HepG2 (cell line): ENCODE results near the gene TMEM217. TPM values are rescaled to one million over a fixed set of nuclear protein-coding genes. Genes with fewer than 3 reads are reported as not detected.

Source experiments
- ATAC-seq: fragments of 200-7000 bp; cut with Tn5 transposase; 3 replicates; pipeline ENCODE4 v1.9.1; 2020; ENCODE audit warnings: mild to moderate bottlenecking, moderate library complexity
- BruUV-seq: library from RNA; stranded (reverse); fragments of 400-500 nt; replicated peaks from 2 replicates; lab custom pipeline; 2021; lab: Mats Ljungman, UMichigan
- CTCF ChIA-PET: fragments of 300-600 bp; formaldehyde crosslinking; extraction: SDS; loops from one replicate; lab custom pipeline; 2021; ENCODE audit warnings: low total read pairs, inconsistent platforms, low intra/inter-chr PET ratio; lab: Yijun Ruan, JAX
- POLR2A ChIA-PET: fragments of 350-600 bp; sonication (Branson Sonifier 250); formaldehyde crosslinking; loops from one replicate; lab custom pipeline; 2020; ENCODE audit warnings: antibody characterized with exemption, inconsistent platforms; lab: Yijun Ruan, JAX
- DNase-seq: peaks from one replicate; pipeline ENCODE4 v3.0.0-alpha.2; 2015; ENCODE audit warnings: low spot score
- FAIRE-seq: peaks from 3 replicates; lab custom pipeline; 2011; peaks lifted over from hg19 to GRCh38; lab: Jason Lieb, UNC
- H2AFZ ChIP-seq: one replicate; pipeline ENCODE4 v1.6.1; 2011; ENCODE audit warnings: low read length, inconsistent platforms
- H3K27ac ChIP-seq: fragments of 300-600 bp; 3 replicates; pipeline ENCODE4 v1.8.0; 2011; ENCODE audit warnings: mixed run types, mild to moderate bottlenecking, mixed read lengths, low read length, inconsistent platforms; ENCODE audit not compliant: insufficient read depth; ENCODE audit errors: extremely low read length
- H3K27me3 ChIP-seq, 2 experiments: fragments of 200-600 bp in 1 of 2; 2 replicates in 1 of 2; 3 replicates in 1 of 2; pipeline versions ENCODE4 v1.6.0 to v1.8.0; 2011; ENCODE audit warnings: low read length in 2 of 2, mild to moderate bottlenecking in 2 of 2, moderate library complexity in 2 of 2, inconsistent platforms in 1 of 2; ENCODE audit not compliant: insufficient read depth in 2 of 2, control insufficient read depth in 1 of 2
- H3K36me3 ChIP-seq, 2 experiments: fragments of 200-600 bp in 1 of 2; replicated peaks in 1 of 2; 2 replicates in 1 of 2; 3 replicates in 1 of 2; pipeline versions ENCODE4 v1.5.1 to v1.8.0; 2011; ENCODE audit warnings: low read length in 2 of 2, inconsistent platforms in 1 of 2; ENCODE audit not compliant: insufficient read depth in 2 of 2, control insufficient read depth in 1 of 2
- H3K4me1 ChIP-seq: 2 replicates; pipeline ENCODE4 v1.5.1; 2012; ENCODE audit warnings: low read length, inconsistent platforms; ENCODE audit not compliant: insufficient read depth
- H3K4me2 ChIP-seq: 2 replicates; pipeline ENCODE4 v1.6.0; 2011; ENCODE audit warnings: low read depth, low read length, inconsistent platforms
- H3K4me3 ChIP-seq, 3 experiments: fragments of 200-600 bp in 1 of 3; sonication (generic), shearing (Covaris generic) in 1 of 3; replicated peaks in 1 of 3; 2 replicates each; pipeline ENCODE4 v1.5.1; 2011 to 2016; ENCODE audit warnings: low read length in 3 of 3, inconsistent platforms in 2 of 3, low read depth in 2 of 3, mild to moderate bottlenecking in 2 of 3, control low read depth in 1 of 3, mixed read lengths in 1 of 3; ENCODE audit not compliant: insufficient read depth in 1 of 3
- H3K79me2 ChIP-seq: one replicate; pipeline ENCODE4 v1.6.1; 2011; ENCODE audit warnings: low read length, inconsistent platforms; ENCODE audit not compliant: insufficient read depth
- H3K9ac ChIP-seq: 2 replicates; pipeline ENCODE4 v1.6.0; 2011; ENCODE audit warnings: mild to moderate bottlenecking, low read depth, low read length, inconsistent platforms; ENCODE audit not compliant: insufficient read depth
- H3K9me3 ChIP-seq: 2 replicates; pipeline ENCODE4 v1.5.1; 2012; ENCODE audit warnings: mild to moderate bottlenecking, low read length
- H4K20me1 ChIP-seq: 2 replicates; pipeline ENCODE4 v1.6.0; 2011; ENCODE audit warnings: inconsistent platforms, mild to moderate bottlenecking, low read length, moderate library complexity; ENCODE audit not compliant: insufficient read depth
- CCDC6 ChIP-seq: sonication (generic); formaldehyde crosslinking; IDR thresholded peaks from 2 replicates; pipeline ENCODE4 v1.8.1; 2022; ENCODE audit warnings: mild to moderate bottlenecking, missing genetic modification reagents, moderate library complexity
- DNMT1 ChIP-seq: sonication (generic); formaldehyde crosslinking; IDR thresholded peaks from 2 replicates; pipeline ENCODE4 v1.5.1; 2020; ENCODE audit warnings: mild to moderate bottlenecking, missing genetic modification reagents
- JUN ChIP-seq: sonication (generic); formaldehyde crosslinking; IDR thresholded peaks from 2 replicates; pipeline ENCODE4 v1.4.0; 2020; ENCODE audit warnings: mild to moderate bottlenecking, missing genetic modification reagents
- KDM1A ChIP-seq: IDR thresholded peaks from 2 replicates; pipeline ENCODE4 v1.6.1; 2016; ENCODE audit warnings: missing compliant biosample characterization
- KDM5B ChIP-seq: sonication (generic); formaldehyde crosslinking; IDR thresholded peaks from 2 replicates; pipeline ENCODE4 v1.4.0; 2020; ENCODE audit warnings: missing genetic modification reagents, mild to moderate bottlenecking, borderline replicate concordance
- MYC ChIP-seq: sonication (generic); formaldehyde crosslinking; IDR thresholded peaks from 2 replicates; pipeline ENCODE4 v1.9.0; 2021; ENCODE audit warnings: missing genetic modification reagents, borderline replicate concordance
- PCBP1 ChIP-seq: fragments of 200-400 bp; formaldehyde crosslinking; IDR thresholded peaks from 2 replicates; pipeline ENCODE4 v1.6.1; 2017; ENCODE audit warnings: mild to moderate bottlenecking, low read depth, low read length, borderline replicate concordance
- PITX1 ChIP-seq: sonication (generic); formaldehyde crosslinking; IDR thresholded peaks from 2 replicates; pipeline ENCODE4 v1.5.1; 2020; ENCODE audit warnings: mild to moderate bottlenecking, missing genetic modification reagents
- POLR2A ChIP-seq, 2 experiments: IDR thresholded peaks; 2 replicates each; pipeline ENCODE4 v1.6.1; 2011; ENCODE audit warnings: low read depth in 2 of 2, low read length in 2 of 2, mild to moderate bottlenecking in 1 of 2, moderate library complexity in 1 of 2; ENCODE audit not compliant: insufficient read depth in 1 of 2
- PRMT3 ChIP-seq: sonication (generic); formaldehyde crosslinking; IDR thresholded peaks from 2 replicates; pipeline ENCODE4 v1.8.1; 2022; ENCODE audit warnings: low read depth, mild to moderate bottlenecking, moderate library complexity, missing genetic modification reagents, borderline replicate concordance
- RFX1 ChIP-seq: fragments of 450-650 bp; IDR thresholded peaks from 2 replicates; pipeline ENCODE4 v1.6.1; 2017
- SYNCRIP ChIP-seq: fragments of 200-400 bp; formaldehyde crosslinking; IDR thresholded peaks from 2 replicates; pipeline ENCODE4 v1.6.1; 2018; ENCODE audit warnings: mild to moderate bottlenecking, low read depth, low read length; ENCODE audit not compliant: insufficient read depth
- ZNF138 ChIP-seq: sonication (generic); formaldehyde crosslinking; IDR thresholded peaks from 2 replicates; pipeline ENCODE4 v1.5.0; 2020; ENCODE audit warnings: mild to moderate bottlenecking, low read depth, missing genetic modification reagents
- ZNF333 ChIP-seq: sonication (generic); formaldehyde crosslinking; IDR thresholded peaks from 2 replicates; pipeline ENCODE4 v1.4.0; 2020; ENCODE audit warnings: mild to moderate bottlenecking, missing genetic modification reagents, borderline replicate concordance
- WGBS: methylation state at CpG from one replicate; pipeline ENCODE4 v1.1.6; 2017; ENCODE audit warnings: low lambda C conversion rate; 5-methylcytosine and 5-hydroxymethylcytosine counted together
- in situ Hi-C: cut with HindIII; loops from 2 replicates; pipeline ENCODE4 v1.10.0; 2017; ENCODE audit warnings: low pct_unique_long_range_greater_than_20kb; ENCODE audit not compliant: extremely low pct_ligation_motif_present
- intact Hi-C: fragments of 100-400 bp; cut with micrococcal nuclease; formaldehyde crosslinking; loops from one replicate; pipeline ENCODE4 v1.10.0; 2022; ENCODE audit not compliant: unreplicated experiment
- polyA plus RNA-seq, 8 experiments: library from polyadenylated mRNA; depleted of rRNA in 3 of 8; stranded (reverse) in 7 of 8; unstranded in 1 of 8; fragments of >200 nt; fragmentation: Illumina TruSeq in 4 of 8; extraction: Trizol in 4 of 8; gene quantifications; 2 replicates each; pipeline versions ENCODE4 v1.2.1 to v1.2.3, GENCODE V29; 2011 to 2016; ENCODE audit warnings: low read depth in 4 of 8, missing spikeins in 1 of 8, mixed read lengths in 1 of 8; ENCODE audit not compliant: insufficient read depth in 1 of 8
- total RNA-seq, 5 experiments: library from RNA; depleted of rRNA; stranded (reverse); fragments of >200 nt; fragmentation: Illumina TruSeq; extraction: Trizol; gene quantifications; 2 replicates each; pipeline ENCODE4 v1.2.3, GENCODE V29; 2016; ENCODE audit warnings: low read depth in 1 of 5
- TF ChIP-seq, protein P1 (sequence below): fragments of 450-650 bp; IDR thresholded peaks from 2 replicates; pipeline ENCODE4 v1.6.1; 2017; ENCODE audit warnings: mild to moderate bottlenecking
- TF ChIP-seq, protein P2 (sequence below): IDR thresholded peaks from 2 replicates; pipeline ENCODE4 v1.6.1; 2016; ENCODE audit warnings: low read depth, missing genetic modification reagents, missing compliant biosample characterization
- TF ChIP-seq, protein P3 (sequence below): sonication (generic); formaldehyde crosslinking; IDR thresholded peaks from 2 replicates; pipeline ENCODE4 v1.5.0; 2020; ENCODE audit warnings: missing genetic modification reagents

Gene TMEM217
- total and polyA plus RNA-seq, 2 of the 13 experiments (the other 11 are each of a cell fraction or from before 2014, with no cell fraction given) = 2.3 to 3.4 TPM

DNA sequence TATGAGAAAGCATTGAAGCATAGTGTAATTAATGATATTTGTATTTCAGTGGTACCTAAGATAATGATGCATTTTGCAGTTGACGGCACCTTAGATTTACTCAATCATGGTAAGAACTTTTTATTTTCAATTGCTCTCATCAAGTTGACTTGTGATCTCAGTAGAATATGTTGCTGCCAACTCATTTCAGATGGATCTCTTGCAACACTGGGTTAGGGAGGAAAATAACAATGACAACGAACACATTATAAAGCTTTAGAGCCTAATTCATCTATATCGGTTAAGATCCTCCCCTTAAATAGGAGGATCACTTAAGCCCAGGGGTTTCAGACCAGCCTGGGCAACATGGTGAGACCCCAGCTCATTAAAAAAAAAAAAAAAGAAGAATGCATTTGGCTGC, 18.4 kb downstream of the TMEM217 start (continued):
- TF ChIP-seq DNMT1 (CRISPR knock-in tag) (no peak), KDM5B (CRISPR knock-in tag) (no peak), SYNCRIP (no peak), ZNF138 (no peak), CCDC6 (no peak), MYC (CRISPR knock-in tag) (no peak)
- TF ChIP-seq, all 625 proteins: peak for 0

DNA sequence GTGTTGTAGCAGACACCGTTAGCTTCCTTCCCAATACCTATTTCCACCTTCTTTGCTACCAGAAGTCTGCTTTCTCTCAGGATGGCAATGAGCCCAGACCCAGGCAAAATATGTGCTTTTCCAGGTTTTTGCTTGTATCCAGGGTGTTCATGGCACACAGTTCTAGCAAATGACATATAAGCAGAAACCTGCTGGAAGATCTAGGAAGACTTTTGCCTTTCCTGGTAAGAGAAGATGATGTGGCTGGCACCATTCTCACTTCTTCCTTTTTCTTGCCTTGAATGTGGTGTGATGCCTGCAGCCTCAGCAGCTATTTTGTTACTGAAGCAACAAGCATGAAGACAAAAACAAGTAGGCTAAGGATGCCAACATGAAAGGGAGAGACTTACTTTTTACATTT, 19.6 kb downstream of the TMEM217 start:
- H2AFZ ChIP-seq = no peak overlapping the region
- no peak overlapping the region for H3K9ac ChIP-seq
- no peak for DNase-seq
- no peaks in the 10 kb centered on the region for H3K36me3 ChIP-seq
- no peaks in the 10 kb centered on the region for H4K20me1 ChIP-seq
- H3K4me1 ChIP-seq = peaks cover 29% of the 10 kb centered on the region
- intact Hi-C loops (no loop called here), in situ Hi-C loops (no loop called here)
- no peaks in the 10 kb centered on the region for H3K27me3 ChIP-seq
- WGBS = 69% methylated on average over 1 of the region's 1 CpG
- no peak overlapping the region for H3K27ac ChIP-seq
- H3K4me3 ChIP-seq = no peak overlapping the region
- H3K4me2 ChIP-seq = no peak overlapping the region
- POLR2A ChIA-PET = interaction anchor here (1.3 kb wide), 1 partner anchor 16 kb away, joined by 3 read pairs; no protein-coding TSS in a partner anchor
- no TSS peak for BruUV-seq
- no peak for FAIRE-seq
- H3K9me3 ChIP-seq = no peaks in the 10 kb centered on the region
- ATAC-seq = no peak
- CTCF ChIA-PET = no interaction called here
- H3K79me2 ChIP-seq = no peaks in the 10 kb centered on the region
- TF ChIP-seq, protein P1, sequence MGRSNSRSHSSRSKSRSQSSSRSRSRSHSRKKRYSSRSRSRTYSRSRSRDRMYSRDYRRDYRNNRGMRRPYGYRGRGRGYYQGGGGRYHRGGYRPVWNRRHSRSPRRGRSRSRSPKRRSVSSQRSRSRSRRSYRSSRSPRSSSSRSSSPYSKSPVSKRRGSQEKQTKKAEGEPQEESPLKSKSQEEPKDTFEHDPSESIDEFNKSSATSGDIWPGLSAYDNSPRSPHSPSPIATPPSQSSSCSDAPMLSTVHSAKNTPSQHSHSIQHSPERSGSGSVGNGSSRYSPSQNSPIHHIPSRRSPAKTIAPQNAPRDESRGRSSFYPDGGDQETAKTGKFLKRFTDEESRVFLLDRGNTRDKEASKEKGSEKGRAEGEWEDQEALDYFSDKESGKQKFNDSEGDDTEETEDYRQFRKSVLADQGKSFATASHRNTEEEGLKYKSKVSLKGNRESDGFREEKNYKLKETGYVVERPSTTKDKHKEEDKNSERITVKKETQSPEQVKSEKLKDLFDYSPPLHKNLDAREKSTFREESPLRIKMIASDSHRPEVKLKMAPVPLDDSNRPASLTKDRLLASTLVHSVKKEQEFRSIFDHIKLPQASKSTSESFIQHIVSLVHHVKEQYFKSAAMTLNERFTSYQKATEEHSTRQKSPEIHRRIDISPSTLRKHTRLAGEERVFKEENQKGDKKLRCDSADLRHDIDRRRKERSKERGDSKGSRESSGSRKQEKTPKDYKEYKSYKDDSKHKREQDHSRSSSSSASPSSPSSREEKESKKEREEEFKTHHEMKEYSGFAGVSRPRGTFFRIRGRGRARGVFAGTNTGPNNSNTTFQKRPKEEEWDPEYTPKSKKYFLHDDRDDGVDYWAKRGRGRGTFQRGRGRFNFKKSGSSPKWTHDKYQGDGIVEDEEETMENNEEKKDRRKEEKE = no peak
- no peak for TF ChIP-seq RFX1
- TF ChIP-seq, protein P2, sequence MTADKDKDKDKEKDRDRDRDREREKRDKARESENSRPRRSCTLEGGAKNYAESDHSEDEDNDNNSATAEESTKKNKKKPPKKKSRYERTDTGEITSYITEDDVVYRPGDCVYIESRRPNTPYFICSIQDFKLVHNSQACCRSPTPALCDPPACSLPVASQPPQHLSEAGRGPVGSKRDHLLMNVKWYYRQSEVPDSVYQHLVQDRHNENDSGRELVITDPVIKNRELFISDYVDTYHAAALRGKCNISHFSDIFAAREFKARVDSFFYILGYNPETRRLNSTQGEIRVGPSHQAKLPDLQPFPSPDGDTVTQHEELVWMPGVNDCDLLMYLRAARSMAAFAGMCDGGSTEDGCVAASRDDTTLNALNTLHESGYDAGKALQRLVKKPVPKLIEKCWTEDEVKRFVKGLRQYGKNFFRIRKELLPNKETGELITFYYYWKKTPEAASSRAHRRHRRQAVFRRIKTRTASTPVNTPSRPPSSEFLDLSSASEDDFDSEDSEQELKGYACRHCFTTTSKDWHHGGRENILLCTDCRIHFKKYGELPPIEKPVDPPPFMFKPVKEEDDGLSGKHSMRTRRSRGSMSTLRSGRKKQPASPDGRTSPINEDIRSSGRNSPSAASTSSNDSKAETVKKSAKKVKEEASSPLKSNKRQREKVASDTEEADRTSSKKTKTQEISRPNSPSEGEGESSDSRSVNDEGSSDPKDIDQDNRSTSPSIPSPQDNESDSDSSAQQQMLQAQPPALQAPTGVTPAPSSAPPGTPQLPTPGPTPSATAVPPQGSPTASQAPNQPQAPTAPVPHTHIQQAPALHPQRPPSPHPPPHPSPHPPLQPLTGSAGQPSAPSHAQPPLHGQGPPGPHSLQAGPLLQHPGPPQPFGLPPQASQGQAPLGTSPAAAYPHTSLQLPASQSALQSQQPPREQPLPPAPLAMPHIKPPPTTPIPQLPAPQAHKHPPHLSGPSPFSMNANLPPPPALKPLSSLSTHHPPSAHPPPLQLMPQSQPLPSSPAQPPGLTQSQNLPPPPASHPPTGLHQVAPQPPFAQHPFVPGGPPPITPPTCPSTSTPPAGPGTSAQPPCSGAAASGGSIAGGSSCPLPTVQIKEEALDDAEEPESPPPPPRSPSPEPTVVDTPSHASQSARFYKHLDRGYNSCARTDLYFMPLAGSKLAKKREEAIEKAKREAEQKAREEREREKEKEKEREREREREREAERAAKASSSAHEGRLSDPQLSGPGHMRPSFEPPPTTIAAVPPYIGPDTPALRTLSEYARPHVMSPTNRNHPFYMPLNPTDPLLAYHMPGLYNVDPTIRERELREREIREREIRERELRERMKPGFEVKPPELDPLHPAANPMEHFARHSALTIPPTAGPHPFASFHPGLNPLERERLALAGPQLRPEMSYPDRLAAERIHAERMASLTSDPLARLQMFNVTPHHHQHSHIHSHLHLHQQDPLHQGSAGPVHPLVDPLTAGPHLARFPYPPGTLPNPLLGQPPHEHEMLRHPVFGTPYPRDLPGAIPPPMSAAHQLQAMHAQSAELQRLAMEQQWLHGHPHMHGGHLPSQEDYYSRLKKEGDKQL (CRISPR knock-in tag) = no peak
- no peak for TF ChIP-seq PRMT3 (CRISPR knock-in tag)
- TF ChIP-seq PCBP1 = no peak
- no peak for TF ChIP-seq ZNF333 (CRISPR knock-in tag)
- no peak for TF ChIP-seq KDM1A (CRISPR knock-in tag)
- no peak for TF ChIP-seq PITX1 (CRISPR knock-in tag)
- no peak for TF ChIP-seq POLR2A (IDR thresholded peaks at IDR 0.05; ENCODE audit: insufficient read depth in 1 of 2, low read depth in 2 of 2, low read length in 2 of 2)
- TF ChIP-seq, protein P3, sequence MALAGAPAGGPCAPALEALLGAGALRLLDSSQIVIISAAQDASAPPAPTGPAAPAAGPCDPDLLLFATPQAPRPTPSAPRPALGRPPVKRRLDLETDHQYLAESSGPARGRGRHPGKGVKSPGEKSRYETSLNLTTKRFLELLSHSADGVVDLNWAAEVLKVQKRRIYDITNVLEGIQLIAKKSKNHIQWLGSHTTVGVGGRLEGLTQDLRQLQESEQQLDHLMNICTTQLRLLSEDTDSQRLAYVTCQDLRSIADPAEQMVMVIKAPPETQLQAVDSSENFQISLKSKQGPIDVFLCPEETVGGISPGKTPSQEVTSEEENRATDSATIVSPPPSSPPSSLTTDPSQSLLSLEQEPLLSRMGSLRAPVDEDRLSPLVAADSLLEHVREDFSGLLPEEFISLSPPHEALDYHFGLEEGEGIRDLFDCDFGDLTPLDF (CRISPR knock-in tag) = no peak
- TF ChIP-seq JUN (CRISPR knock-in tag) = no peak
